ELR (cell line): ENCODE results near the gene GGNBP2.
A peak's percentile ranks its signal among the peaks of the same experiment; 100 is the strongest.
"Not testable (repeated sequence)": the region's sequence is repeated elsewhere in the genome, so short reads cannot be mapped to it uniquely, and the experiment has no call there.

ENCODE experiments used
- DNase-seq: peaks from one replicate; pipeline ENCODE4 v3.0.0-alpha.2; 2015; ENCODE audit warnings: low read depth

Gene GGNBP2

DNA sequence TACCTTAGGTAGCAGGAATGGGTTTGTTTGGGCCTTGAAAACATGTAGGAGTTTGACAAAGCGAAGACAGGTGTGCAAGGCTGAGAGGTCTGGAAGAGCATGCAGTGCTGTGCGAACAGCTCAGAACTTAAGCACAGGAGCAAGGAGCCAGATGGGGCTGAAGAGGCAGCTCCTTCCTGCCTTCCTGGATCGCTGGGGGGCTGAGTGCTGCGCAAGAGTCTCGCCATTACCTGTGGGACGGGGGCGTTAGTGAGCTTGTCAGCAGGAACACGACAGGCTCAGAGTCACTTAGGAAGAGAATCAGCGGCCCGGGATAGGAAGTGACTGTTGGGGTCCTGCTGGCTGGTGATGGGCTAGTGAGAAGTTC, 56.2 kb downstream of the GGNBP2 start:
- DNase-seq: no peak

DNA sequence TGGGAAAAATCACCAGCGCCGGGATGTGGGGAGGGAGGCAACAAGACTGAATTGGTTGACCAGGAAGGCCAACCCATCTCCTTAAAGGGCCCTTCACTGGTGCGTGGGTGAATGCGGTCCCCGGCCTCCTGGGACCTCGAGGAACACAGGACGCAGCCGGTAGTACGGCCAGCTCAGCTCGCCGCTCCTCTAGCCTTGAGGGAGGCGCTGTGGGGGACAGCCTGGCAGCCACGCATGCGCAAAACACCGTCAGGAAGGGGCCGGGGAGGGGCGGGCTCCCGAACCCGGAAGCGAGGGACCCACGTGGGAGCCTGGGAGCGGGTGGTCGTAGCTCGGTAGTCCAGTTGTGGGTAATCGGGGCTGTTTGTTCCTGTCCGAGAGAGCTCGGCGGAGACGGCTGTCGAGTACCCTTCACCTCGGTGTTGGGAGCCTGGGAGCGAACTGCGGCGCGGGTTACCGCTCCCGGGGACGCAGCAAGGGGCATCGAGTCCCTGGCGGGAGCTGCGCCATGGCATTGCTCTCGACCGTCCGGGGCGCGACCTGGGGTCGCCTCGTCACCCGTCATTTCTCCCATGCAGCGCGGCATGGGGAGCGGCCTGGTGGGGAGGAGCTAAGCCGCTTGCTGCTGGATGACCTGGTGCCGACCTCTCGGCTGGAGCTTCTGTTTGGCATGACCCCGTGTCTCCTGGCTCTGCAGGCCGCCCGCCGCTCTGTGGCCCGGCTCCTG, 56.7 kb downstream of the GGNBP2 start, which contains the start of gene MRM1:
Gene MRM1, plus strand, starts transcription at position 281 of the 727 bp plus-strand sequence. Its CDS starts 228 bp downstream, at position 509.
- peak; percentile 96 for DNase-seq

DNA sequence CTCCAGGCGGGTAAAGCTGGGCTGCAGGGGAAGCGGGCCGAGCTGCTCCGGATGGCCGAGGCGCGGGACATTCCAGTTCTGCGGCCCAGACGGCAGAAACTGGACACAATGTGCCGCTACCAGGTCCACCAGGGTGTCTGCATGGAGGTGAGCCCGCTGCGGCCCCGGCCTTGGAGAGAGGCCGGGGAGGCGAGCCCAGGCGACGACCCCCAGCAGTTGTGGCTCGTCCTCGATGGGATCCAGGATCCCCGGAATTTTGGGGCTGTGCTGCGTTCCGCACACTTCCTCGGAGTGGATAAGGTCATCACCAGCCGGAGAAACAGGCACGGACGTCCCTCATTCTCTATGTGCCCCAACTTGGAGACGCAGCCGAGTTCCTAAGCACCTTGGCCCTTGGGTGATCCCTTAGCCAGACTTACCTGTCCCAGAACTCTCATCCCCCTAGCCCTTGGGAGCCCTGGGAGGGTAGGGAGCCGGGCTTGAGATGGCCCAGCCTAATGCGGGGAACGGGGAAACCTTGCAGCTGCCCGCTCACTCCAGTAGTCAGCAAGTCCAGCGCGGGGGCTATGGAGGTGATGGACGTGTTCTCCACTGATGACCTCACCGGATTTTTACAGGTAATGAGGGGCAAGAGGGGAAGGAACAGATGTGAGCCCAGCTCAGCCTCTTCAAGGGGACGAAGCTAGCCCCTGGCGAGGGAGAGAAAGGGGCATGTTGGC, 57.5 kb downstream of the GGNBP2 start:
- DNase-seq: peak; percentile 40

DNA sequence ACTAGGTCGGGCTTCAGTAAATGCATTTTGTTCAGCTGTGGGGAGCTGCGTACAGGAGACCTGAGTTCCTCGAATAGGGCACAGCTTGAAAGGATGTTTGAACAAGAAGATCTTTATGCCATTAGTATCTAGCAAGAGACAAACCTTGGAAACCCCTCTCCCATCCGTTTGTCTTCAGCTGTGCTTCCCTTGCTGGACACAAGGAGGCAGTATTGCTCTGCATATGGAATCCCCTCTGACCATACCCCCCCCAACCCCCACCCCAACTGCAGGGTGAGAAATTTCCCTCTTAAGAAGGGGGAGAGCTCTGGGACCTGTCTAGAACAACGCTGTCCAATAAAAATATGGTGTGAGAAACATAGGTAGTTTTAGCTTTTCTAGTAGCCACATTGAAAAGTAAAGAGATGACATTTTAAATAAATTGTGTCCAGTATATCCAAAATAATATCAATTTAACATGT, 58.2 kb downstream of the GGNBP2 start:
- DNase-seq: peak; percentile 76

DNA sequence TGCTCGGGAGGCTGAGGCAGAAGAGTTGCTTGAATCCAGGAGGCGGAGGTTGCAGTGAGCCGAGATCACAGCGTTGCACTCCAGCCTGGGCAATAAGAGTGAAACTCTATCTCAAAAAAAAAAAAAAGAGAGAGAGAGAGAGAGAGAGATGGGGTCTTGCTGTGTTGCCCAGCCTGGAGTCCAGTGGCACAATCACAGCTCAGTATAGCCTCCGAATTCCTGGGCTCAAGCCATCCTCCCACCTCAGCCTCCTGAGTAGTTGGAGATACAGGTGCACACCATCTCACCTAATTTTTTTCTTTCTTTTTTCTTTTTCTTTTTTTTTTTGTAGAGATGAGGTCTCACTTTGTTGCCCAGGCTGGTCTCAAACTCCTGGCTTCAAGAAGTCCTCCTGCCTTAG, 60.3 kb downstream of the GGNBP2 start:
- not testable (repeated sequence) for DNase-seq

DNA sequence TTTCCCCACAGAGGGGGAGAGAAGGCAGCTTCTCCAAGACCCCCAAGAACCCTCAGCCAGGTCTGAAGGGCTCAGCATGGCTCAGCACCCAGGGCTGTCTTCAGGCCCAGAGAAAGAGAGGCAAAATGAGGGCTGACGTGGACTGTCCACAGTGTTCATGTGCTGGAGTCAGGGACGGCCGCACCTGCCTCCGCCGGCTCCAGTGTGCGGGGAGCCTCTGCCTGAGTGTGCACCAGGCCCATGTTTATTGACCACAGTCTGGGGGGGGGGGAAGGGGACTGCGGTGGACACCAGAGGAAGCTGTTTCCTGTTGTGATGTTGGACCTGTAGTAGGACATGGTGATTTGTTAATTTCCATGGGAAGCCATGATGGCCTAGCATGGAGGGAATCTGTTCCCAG, 63.6 kb downstream of the GGNBP2 start:
- no peak for DNase-seq

DNA sequence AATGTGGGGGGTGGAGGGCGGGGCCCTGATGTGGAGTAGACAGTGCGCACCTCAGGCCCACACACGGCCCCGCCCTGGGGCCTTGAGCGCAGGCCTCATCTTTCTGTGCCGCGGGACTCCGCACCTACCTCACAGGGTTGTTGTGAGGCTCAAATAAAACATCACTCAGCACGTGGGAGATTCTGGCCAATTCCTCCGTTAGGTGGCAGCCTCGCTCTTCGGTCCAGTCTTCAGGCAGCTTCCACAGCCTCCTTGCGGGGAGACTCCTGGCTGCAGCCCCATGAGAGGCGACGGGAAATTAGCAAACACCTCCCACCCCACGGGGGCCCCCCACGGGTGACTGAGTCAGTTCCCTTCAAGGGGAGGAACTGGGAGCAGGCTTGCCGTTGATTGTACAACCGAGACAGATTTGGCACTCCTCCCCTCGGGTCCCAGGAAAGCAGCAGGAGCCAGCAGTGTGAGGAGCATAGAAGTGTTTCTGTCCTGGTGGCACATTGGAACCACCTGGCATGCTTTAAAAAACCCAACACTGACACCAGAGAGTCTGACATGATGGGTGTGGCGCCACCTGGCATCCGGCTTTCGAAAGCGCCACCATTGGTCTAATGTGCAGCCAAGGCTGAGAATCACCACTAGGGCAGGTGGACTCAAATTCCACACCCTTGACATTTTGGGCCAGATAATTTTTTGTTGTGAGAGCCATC, 64.2 kb downstream of the GGNBP2 start:
- peak; percentile 61 for DNase-seq

DNA sequence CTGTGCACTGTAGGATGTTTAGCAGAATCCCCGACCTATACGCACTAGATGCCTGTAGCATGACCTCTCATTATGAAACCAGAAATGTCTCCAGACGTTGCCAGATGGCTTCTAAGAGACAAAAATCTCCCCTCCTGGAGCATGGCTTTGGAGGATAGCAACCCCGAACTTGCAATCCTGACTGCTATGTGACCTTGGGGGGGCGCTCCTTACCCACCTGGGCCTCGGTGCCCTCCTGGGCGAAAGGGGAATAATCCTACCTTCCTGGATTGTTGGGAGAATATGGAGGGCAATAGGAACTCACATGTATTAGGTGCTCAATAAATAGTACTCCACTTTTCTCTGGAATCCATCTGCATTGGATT, 64.8 kb downstream of the GGNBP2 start:
- no peak for DNase-seq

DNA sequence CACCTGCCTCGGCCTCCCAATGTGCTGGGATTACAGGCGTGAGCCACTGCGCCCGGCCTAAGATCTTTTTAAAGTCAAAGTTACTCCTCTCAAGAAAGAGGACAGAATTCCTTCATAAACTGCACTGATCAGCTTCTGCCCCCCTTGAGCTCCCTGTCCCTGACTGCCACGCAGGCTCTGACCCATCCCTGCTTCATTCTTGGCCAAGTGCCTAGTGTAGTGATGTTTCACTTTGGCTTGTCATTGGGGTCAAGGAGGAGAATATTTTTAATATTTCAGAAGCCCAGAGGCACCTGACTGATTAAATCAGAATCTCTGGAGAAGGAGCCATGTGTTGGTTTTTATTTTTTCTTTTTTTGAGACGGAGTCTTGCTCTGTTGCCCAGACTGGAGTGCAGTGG, 65.8 kb downstream of the GGNBP2 start:
- peak; percentile 45 for DNase-seq

DNA sequence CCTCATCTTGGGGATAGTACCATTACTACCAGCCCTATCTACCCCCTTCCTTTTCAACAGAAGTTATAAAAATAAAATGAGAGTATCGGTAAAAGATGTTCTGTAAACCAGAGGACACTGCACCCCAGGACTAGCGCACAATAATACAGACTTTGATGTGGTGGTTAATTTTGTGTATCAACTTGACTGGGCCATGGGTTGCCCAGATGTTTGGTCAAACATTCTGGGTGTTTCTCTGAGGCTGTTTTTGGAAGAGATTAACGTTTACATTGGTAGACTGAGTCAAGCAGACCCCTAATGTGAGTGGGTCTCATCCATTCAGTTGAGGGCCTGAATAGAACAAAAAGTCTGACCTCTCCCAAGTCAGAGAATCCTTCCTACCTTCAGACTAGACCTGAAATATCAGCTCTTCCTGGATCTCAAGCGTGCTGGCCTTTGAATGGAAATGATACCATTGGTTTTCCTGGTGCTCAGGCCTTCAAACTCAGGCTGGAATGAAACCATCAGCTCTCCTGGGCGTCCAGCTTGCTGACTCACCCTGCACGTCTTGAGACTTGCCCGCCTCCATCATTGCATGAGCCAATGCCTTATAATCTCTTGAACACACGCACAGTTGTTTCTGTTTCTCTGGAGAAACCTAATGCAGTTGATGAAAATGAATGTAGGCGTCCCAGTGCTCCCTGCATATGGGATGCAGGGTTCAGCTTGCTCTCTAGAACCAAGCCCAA, 66.8 kb downstream of the GGNBP2 start:
- peak; percentile 72 for DNase-seq

DNA sequence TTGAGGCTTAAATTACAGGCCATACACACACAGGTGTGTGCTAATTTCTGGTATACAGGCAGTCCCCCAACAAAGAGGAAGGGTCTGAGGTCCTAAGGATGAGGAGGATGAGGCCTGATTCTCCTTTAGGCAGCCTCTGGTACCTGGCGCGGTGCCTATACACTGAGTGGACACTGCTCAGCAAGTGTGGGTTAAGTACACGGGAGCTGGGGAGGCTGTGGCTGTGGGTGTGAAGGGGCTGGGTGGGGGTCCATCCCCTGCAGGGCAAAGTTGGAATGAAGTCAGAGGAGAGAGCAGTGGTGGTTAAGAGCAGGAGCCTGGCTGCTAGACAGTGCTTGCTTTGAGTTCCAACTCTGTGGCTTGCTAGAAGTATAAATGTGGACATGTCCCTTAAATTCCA, 67.6 kb downstream of the GGNBP2 start:
- no peak for DNase-seq

DNA sequence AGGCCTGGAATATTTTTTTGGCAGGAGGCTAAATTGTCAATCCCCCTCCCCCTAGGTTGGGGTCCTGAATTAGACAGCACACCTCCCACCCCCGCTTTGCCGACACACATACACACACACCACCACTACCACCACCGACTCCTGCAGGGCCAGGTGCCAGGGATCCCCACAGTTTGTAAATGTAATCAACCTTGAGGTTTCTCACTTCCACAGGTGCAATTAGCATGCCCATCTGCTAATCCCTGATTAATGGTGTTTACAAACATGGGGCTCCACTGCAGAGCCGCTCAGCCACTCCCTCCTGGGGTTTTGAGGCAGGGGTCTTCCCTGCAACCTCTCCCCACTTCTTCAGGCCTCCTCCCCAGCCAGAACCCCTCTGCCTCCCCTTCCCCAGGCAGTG, 68.4 kb downstream of the GGNBP2 start:
- DNase-seq: no peak

DNA sequence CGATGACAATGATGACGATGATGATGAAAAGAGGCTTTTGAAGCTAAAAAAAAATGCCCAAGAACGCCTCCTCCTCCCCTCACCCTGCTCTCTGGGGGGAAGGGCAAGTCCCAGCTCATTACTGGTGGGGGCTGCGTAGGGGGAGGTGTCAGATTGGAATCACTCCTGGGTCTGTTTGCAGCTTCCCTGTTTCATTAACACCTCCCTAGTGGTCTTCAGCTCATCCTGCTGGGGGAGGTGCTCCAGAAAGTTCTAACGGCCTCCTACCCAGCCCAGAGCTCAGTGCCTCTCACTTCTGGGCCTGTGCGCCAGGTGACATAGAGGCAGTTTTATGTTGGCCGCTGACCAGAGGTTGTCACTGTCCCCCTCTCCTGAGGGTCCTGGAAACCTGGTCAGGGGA, 69.4 kb downstream of the GGNBP2 start:
- DNase-seq: no peak

DNA sequence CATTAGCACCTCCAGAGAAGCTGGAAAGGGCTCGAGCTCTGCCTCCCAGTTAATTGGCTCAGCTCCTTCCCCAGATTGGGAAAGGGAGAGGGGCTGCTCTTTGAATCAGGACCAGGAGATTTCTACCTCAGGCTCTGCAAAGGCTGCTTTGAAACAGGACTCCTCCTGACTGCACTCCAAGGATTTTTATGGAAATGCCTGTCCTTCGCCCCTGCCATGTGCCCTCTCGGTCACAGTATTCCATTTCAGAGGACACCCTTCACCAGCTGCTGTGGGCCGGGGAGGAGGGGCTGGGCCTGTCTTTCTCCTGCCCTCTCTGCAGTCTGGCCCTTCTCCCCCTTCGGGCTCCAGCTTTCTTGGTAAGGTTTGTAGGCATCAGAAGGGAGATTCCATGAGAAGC, 70.2 kb downstream of the GGNBP2 start:
- DNase-seq: no peak

DNA sequence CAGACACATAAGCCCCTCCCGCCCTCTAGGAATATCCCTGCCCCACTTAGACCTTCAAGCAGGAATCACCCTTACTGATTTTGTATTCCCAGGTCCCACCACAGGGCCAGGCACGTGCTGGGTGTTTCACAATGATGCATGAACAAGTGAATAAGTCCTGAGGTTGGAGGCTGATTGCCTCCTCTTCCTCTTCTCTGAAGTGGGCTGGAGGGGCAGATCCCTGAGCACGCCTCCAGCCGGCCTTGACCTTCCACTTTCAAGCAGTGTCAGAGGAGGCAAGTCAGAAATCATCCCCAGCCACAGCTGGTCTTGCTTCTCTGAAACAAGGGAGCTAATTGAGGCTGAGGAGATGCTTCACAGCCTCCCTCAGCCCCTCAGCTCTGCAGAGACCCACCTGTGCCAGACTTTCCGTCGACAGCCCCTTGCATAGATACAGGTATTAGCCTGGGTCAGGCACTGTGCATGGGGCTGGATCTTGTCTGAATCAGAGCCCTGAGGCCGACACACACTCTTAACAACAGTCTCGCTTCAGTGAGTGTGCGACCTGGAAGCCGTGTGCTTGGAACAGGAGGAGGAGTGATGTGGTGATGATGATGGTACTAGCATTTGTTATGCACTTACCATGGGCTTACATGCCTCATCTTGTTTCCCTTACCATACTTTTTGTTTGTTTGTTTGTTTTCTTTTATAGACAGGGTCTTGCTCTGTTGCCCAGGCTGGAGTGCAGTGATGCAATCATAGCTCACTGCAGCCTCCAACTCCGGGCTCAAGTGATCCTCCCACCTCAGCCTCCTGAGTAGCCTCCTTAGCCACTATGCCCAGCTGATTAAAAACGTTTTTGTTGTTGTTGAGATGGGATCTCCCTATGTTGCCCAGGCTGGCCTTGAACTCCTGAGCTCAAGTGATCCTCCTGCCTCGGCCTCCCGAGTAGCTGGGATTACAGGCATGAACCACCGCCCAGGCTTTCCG, 71.6 kb downstream of the GGNBP2 start:
- no peak for DNase-seq

DNA sequence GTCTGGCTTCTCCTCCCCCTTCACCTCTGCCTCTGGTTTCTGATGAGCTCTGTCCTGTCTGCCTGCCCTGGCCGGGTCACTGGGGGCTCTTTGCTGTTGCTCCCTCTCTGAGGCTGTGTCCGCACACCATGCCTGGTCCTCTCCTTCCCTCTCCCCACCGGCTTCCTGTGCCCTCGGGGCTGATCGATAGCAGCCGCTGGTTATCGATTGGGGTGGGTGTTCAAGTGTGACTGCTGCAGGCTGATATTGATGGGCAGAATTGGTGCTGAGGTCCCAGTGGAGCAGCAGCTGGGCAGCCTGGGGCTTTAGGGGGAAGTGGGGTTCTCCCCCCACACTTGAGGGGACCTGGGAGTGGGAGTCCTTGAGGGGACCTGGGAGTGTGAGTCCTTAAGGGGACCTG, 73.1 kb downstream of the GGNBP2 start:
- no peak for DNase-seq

DNA sequence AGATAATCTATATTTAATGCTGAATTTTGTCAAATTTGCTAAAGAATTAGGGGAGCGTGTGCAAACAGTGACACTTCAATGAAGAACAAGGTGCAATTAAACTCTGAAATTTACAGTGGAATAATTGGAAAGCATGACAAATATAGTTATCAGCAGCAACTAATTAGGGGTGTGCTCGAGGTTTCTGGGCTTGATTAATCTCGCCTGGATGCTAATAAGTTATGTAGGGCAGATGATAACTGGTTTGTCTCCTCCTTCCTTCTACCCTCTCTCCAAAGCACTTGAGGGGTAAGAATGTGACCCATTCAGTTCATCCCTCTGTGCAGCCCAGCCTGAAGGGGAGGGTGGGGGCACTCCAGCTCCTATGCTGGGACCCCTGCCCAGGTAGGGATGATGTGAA, 78.6 kb downstream of the GGNBP2 start:
- no peak for DNase-seq

DNA sequence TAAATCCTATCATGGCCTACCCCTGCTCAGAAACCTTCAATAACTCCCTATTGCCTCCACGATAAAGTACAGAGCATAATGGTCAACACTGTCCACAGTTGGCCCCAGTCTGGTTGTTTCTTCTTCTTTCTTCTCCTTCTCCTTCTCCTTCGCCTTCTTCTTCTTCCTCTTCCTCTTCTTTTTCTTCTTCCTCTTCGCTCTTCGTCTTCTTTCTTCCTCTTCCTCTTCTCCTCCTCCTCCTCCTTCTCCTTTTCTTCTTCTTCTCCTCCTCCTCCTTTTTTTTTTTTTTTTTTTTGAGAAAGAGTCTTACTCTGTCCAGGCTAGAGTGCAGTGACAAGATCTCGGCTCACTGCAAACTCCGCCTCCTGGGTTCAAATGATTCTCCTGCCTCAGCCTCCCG, 80.5 kb downstream of the GGNBP2 start:
- no peak for DNase-seq

DNA sequence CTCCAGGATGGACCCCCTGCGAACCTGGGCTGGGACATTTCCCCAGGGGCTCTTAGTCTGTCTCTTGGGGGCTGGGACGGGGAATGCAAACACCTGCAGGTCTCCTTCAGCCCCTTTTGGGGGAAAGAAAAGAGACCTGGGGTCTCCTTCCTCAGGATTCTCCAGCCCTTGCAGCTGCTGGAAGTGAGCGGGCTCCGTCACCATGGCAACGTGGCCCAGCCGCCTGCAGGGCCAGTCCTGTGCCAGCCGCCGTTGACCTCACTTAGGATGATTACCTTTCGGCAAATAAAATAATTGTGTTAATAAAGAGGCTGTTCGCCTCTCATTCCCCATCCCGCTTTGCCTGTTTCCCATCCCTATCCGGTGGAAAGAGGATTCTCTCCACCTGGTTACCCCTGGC, 82.4 kb downstream of the GGNBP2 start:
- no peak for DNase-seq

DNA sequence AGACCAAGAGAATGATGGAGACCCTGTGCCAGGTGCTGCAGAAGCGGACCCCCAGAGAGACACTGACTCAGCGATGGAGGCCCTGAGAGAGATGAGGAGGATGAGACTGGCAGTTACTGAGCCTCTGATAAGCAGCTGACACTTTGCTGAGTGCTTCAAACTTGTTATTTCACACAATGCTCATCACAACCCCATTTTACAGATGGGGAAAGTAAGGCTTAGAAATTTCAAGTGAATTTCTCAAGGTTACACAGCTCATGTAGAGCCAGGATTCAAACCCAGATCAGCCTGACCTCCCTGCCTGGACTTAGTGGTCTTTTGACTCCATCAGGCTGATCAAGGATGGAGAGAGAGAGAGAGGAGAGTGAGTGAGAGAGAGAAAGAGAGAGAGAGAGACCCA, 83.9 kb downstream of the GGNBP2 start:
- DNase-seq: no peak

DNA sequence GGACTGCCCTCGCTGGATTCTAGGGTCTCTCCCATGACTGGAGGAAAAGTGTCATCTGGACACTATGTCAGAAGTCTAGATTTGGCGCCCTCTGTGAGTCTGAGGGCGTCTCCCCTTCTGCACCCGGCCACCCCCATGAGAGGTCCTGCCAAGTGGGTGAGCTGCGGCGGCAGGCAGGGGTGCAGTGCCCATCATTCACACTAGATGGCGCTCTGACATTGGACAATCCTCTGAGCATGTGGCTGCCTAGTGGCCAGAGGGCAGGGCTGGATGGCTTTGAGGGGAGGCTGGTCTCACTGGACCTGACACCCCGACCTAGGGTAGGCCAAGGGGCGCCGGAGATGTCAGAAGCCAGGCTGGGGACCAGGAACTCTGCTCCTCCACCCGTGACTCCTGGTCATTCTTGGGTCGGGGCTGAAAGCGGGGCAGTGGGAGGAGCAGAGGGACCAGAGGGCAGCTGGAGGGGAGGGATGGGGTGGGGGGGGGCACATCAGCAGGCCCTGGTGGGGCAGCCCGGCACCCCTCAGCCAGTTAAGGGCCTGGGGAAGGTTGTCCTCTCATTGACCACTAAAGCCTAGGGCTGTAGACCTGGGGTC, 84.6 kb downstream of the GGNBP2 start:
- DNase-seq: peak; percentile 73
